Chondrocyte (in vitro differentiated cells): Measurements from ENCODE around the gene BAHD1. TPM values are rescaled to one million over a fixed set of nuclear protein-coding genes. Genes with fewer than 3 reads are reported as not detected.

Source experiments
- DNase-seq: peaks from one replicate; pipeline ENCODE4 v3.0.0; 2021; ENCODE audit warnings: mixed read lengths, low spot score
- H3K27ac Mint-ChIP-seq: one replicate; pipeline ENCODE4 v1.8.0; 2021; ENCODE audit warnings: mild to moderate bottlenecking, moderate library complexity, mixed read lengths; ENCODE audit not compliant: unreplicated experiment
- H3K27me3 Mint-ChIP-seq: 2 replicates; pipeline ENCODE4 v1.8.0; 2021; ENCODE audit warnings: low read depth, mixed read lengths
- H3K36me3 Mint-ChIP-seq: 2 replicates; pipeline ENCODE4 v1.8.0; 2021; ENCODE audit warnings: low read depth, mixed read lengths
- H3K4me1 Mint-ChIP-seq: 2 replicates; pipeline ENCODE4 v1.8.0; 2021; ENCODE audit warnings: low read depth, mild to moderate bottlenecking, mixed read lengths
- H3K4me3 Mint-ChIP-seq: one replicate; pipeline ENCODE4 v1.8.0; 2021; ENCODE audit warnings: mild to moderate bottlenecking, moderate library complexity, mixed read lengths; ENCODE audit not compliant: unreplicated experiment
- H3K9me3 Mint-ChIP-seq: 2 replicates; pipeline ENCODE4 v1.8.0; 2021; ENCODE audit warnings: low read depth, mixed read lengths
- total RNA-seq: library from RNA; stranded (reverse); gene quantifications from 3 replicates; pipeline ENCODE4 v1.2.1, GENCODE V29; 2021
- TF ChIP-seq, protein P1 (sequence below): fragments of 200-600 bp; sonication (generic); IDR thresholded peaks from 2 replicates; pipeline ENCODE4 v1.5.0; 2021; ENCODE audit warnings: antibody characterized with exemption, mild to moderate bottlenecking, moderate library complexity

BAHD1 gene
- total RNA-seq, 1 donor from 2014 or later, result 24.8 TPM

DNA sequence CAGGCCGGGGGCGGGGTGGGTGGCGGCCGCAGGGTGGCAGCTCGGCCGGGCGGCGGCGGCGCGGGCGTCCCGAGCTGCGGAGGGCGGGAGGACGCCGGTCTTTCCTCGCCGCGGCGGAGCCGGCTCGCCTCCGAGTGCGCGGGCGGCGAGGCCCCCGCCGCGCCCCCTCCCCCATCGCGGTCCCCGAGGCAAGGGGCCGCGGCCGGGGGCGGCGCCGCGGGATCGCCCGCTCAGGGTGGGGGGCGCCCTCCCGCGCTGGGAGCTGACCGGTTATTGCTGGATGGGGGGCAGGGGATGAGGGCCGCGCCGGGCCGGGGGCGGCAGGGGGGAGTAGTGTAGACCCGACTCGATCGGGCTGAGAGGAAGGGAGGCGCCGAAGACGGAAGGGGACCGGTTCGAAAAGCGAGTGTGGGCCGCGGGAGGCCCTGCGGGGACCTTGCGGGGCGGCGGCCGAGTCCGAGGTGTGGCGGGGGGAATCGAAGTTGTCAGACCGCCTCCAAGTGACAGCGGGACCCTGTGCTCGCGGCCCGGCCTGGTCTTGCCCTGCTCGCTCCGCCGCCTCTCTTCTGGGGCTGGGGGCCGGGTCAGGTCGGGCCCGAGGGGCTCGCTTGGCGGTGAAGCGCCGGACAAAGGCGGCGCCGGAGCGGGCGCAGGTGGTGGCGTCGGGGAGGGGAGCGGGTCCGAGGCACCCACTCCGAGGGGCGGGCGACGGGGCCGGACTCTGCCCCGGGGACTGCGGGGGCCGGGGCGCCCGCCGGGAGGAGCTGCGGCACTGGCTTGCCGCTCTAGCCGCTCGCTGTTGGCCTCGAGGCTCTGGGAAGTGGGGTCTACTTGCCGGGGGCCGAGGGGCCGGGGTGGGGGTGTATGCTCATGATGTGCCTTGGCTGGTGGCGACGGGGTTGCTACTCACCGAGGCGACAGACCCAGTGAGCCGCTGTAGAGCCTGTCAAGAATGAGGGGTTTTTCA, 1.1 kb downstream of the BAHD1 start:
- TF ChIP-seq, protein P1, sequence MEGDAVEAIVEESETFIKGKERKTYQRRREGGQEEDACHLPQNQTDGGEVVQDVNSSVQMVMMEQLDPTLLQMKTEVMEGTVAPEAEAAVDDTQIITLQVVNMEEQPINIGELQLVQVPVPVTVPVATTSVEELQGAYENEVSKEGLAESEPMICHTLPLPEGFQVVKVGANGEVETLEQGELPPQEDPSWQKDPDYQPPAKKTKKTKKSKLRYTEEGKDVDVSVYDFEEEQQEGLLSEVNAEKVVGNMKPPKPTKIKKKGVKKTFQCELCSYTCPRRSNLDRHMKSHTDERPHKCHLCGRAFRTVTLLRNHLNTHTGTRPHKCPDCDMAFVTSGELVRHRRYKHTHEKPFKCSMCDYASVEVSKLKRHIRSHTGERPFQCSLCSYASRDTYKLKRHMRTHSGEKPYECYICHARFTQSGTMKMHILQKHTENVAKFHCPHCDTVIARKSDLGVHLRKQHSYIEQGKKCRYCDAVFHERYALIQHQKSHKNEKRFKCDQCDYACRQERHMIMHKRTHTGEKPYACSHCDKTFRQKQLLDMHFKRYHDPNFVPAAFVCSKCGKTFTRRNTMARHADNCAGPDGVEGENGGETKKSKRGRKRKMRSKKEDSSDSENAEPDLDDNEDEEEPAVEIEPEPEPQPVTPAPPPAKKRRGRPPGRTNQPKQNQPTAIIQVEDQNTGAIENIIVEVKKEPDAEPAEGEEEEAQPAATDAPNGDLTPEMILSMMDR, result peak; percentile 65
- Mint-ChIP-seq H3K27me3 (peaks cover 7% of the 10 kb centered on the region), H3K4me1 (peaks cover 65% of the 10 kb centered on the region), H3K4me3 (peak overlapping the region; percentile 88), H3K27ac (peak overlapping the region; percentile 59), H3K36me3 (no peaks in the 10 kb centered on the region), H3K9me3 (no peaks in the 10 kb centered on the region)
- DNase-seq, result no peak

- H3K9me3 Mint-ChIP-seq, result no peaks in the 10 kb centered on the region
- H3K36me3 Mint-ChIP-seq, result no peaks in the 10 kb centered on the region
- DNase-seq, result no peak
- no peak overlapping the region for H3K4me3 Mint-ChIP-seq
- TF ChIP-seq, protein P1, result no peak
- H3K27ac Mint-ChIP-seq, result no peak overlapping the region
- peaks cover 52% of the 10 kb centered on the region for H3K4me1 Mint-ChIP-seq
- H3K27me3 Mint-ChIP-seq, result no peaks in the 10 kb centered on the region
These were observed 2.5 kb downstream of the BAHD1 start for GRCh38 chr15:40443255-40443654.

DNA sequence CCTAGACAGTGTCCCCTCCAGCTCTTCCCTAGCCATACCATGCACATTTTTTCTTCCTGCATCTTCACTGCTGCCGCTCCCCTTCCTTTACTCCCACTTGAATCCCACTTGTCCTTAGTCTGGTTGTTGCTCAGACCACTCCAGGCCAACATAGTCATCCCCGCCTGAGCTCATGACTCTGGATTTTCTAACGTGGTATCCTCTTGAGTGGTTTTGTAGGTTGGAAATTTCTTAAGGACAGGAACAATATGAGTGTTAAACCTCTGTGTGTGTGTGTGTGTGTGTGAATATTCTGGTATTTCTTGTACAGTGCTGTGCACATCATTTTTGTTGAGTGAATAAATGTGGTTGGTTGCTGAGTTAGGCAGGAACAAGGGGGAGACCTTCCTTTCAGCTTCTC, 3.1 kb downstream of the BAHD1 start:
- Mint-ChIP-seq H3K4me1 (peaks cover 46% of the 10 kb centered on the region), H3K4me3 (no peak overlapping the region), H3K9me3 (no peaks in the 10 kb centered on the region), H3K27me3 (no peaks in the 10 kb centered on the region), H3K27ac (no peak overlapping the region), H3K36me3 (no peaks in the 10 kb centered on the region)
- DNase-seq, result no peak
- TF ChIP-seq, protein P1, result no peak

DNA sequence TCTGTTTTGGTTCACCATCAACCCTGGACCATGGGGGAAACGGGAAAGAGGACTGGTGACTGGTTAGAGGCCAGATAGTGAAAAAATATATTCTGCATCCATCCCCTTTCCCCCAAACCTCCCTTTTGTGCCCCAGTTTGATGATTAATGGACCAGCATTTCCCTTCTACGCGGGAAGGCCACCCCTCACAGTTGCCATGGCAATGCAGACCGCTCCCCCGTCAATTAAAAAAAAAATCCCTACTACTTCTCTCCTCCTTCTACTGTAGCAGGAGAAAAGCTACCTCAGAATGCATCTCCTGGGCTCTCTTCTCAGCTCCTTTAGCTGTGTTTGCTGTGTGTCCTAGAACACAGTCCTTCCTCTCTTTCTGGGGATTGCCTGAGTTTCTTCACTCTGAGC, 4.0 kb downstream of the BAHD1 start:
- H3K27me3 Mint-ChIP-seq, result no peaks in the 10 kb centered on the region
- no peak for DNase-seq
- H3K27ac Mint-ChIP-seq, result no peak overlapping the region
- TF ChIP-seq, protein P1, result no peak
- no peak overlapping the region for H3K4me3 Mint-ChIP-seq
- no peaks in the 10 kb centered on the region for H3K9me3 Mint-ChIP-seq
- H3K4me1 Mint-ChIP-seq, result peaks cover 42% of the 10 kb centered on the region
- H3K36me3 Mint-ChIP-seq, result no peaks in the 10 kb centered on the region

DNA sequence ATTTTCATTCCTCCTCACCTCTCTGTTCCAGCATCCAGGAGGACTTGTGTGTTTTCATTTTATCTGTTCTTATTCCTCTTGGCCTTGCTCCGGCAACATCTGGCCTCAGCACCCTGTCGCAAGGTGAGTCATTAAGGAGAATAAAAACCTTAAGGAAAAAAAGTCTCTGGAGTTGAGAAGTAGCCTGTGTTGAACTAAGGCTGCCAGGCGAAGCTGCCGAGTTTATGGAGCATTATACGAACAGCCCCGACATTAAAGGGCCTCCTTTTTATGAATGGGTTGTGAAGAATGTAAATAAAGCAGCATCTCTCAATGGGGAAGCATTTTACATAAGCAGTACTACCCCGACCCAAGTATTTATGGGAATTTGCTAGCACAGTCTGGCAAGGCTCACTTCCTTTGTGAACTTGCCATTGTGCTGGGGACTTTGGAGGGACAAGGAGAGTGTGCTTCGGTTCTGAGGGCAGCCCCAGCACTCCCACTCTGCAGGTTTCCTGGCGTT, 4.7 kb downstream of the BAHD1 start:
- Mint-ChIP-seq H3K4me3 (no peak overlapping the region), H3K36me3 (no peaks in the 10 kb centered on the region), H3K9me3 (no peaks in the 10 kb centered on the region), H3K27me3 (no peaks in the 10 kb centered on the region), H3K27ac (no peak overlapping the region), H3K4me1 (peaks cover 38% of the 10 kb centered on the region)
- no peak for DNase-seq
- TF ChIP-seq, protein P1, result no peak
